AG04450 (cell line): ENCODE measurements around the gene ING3. TPM values are rescaled to one million over a fixed set of nuclear protein-coding genes. Genes with fewer than 3 reads are reported as not detected.

Source experiments
- CTCF ChIA-PET: fragments of 300-600, 350-600 bp; formaldehyde crosslinking; extraction: SDS; loops from one replicate; lab custom pipeline; 2022; ENCODE audit warnings: antibody characterized with exemption, inconsistent platforms; lab: Charles Lee
- POLR2A ChIA-PET: fragments of 350-600 bp; formaldehyde crosslinking; extraction: SDS; loops from one replicate; lab custom pipeline; 2021; ENCODE audit warnings: antibody characterized with exemption, inconsistent platforms; lab: Yijun Ruan, JAX
- DNase-seq: peaks from one replicate; pipeline ENCODE4 v3.0.0-alpha.2; 2011; ENCODE audit warnings: low read depth, low spot score
- H3K27ac ChIP-seq: one replicate; pipeline ENCODE4 v1.5.1; 2012; ENCODE audit warnings: low read depth, low read length, control low read depth
- H3K27me3 ChIP-seq: one replicate; pipeline ENCODE4 v1.6.0; 2012; ENCODE audit warnings: low read length; ENCODE audit not compliant: control insufficient read depth, insufficient read depth
- H3K4me3 ChIP-seq: 2 replicates; pipeline ENCODE4 v1.5.1; 2011; ENCODE audit warnings: mild to moderate bottlenecking, low read depth, low read length, control low read depth
- H3K9me3 ChIP-seq: 2 replicates; pipeline ENCODE4 v1.5.1; 2012; ENCODE audit warnings: low read length; ENCODE audit not compliant: control insufficient read depth, insufficient read depth
- CTCF ChIP-seq: IDR thresholded peaks from 2 replicates; pipeline ENCODE4 v1.5.1; 2011; ENCODE audit warnings: low read depth, low read length, control low read depth, inconsistent platforms
- polyA plus RNA-seq: library from polyadenylated mRNA; depleted of rRNA; stranded (reverse); fragments of >200 nt; gene quantifications from 2 replicates; pipeline ENCODE4 v1.2.3, GENCODE V29; 2011

ING3 gene
- polyA plus RNA-seq, 1 experiment: 14.5 TPM

GRCh38 chr7:120919466-120919865 is 31.1 kb upstream of the ING3 start:
- Histone ChIP-seq H3K27me3 (peaks cover 3% of the 10 kb centered on the region), H3K27ac (no peak overlapping the region), H3K4me3 (no peak overlapping the region), H3K9me3 (no peaks in the 10 kb centered on the region)
- no peak for DNase-seq
- TF ChIP-seq CTCF: no peak
- CTCF ChIA-PET: no interaction called here
- POLR2A ChIA-PET: no interaction called here

GRCh38 chr7:120920034-120920433 is 30.5 kb upstream of the ING3 start:
- POLR2A ChIA-PET: no interaction called here
- Histone ChIP-seq H3K27ac (no peak overlapping the region), H3K27me3 (peaks cover 3% of the 10 kb centered on the region), H3K4me3 (no peak overlapping the region), H3K9me3 (no peaks in the 10 kb centered on the region)
- DNase-seq: no peak
- no peak for TF ChIP-seq CTCF
- CTCF ChIA-PET: no interaction called here

- H3K27ac ChIP-seq: no peak overlapping the region
- ChIA-PET POLR2A (no interaction called here), CTCF (interaction anchor here (1.2 kb wide), 1 partner anchor 129 kb away, joined by 3 read pairs; no protein-coding TSS in a partner anchor)
- TF ChIP-seq CTCF: no peak
- H3K9me3 ChIP-seq: no peaks in the 10 kb centered on the region
- no peak overlapping the region for H3K4me3 ChIP-seq
- DNase-seq: no peak
- peaks cover 3% of the 10 kb centered on the region for H3K27me3 ChIP-seq
Measured at GRCh38 chr7:120920591-120921274, 29.8 kb upstream of the ING3 start.

GRCh38 chr7:120924837-120925236 is 25.7 kb upstream of the ING3 start:
- no peak overlapping the region for H3K4me3 ChIP-seq
- ChIA-PET POLR2A (no interaction called here), CTCF (no interaction called here)
- H3K27ac ChIP-seq: no peak overlapping the region
- no peak for DNase-seq
- peaks cover 3% of the 10 kb centered on the region for H3K27me3 ChIP-seq
- H3K9me3 ChIP-seq: no peaks in the 10 kb centered on the region
- no peak for TF ChIP-seq CTCF

- CTCF ChIA-PET: no interaction called here
- DNase-seq: no peak
- POLR2A ChIA-PET: no interaction called here
- Histone ChIP-seq H3K27ac (no peak overlapping the region), H3K27me3 (peaks cover 3% of the 10 kb centered on the region), H3K4me3 (no peak overlapping the region), H3K9me3 (no peaks in the 10 kb centered on the region)
- no peak for TF ChIP-seq CTCF
Measured at GRCh38 chr7:120925392-120925791, 25.2 kb upstream of the ING3 start.
